Activated naive CD4-positive, alpha-beta T cell treated with anti-CD3 and anti-CD28 coated beads for 36 hours (primary cell): Measurements from ENCODE around the gene PID1. TPM values are rescaled to one million over a fixed set of nuclear protein-coding genes. Genes with fewer than 3 reads are reported as not detected.

ENCODE experiments used
- CTCF ChIA-PET: fragments of 350-600 bp; sonication (Branson Sonifier 250); formaldehyde crosslinking; loops from one replicate; lab custom pipeline; 2021; ENCODE audit warnings: antibody characterized with exemption; lab: Charles Lee
- DNase-seq: peaks from one replicate; pipeline ENCODE4 v3.0.0-alpha.2; 2020
- H3K27ac Mint-ChIP-seq: one replicate; pipeline ENCODE4 v1.8.0; 2021; ENCODE audit warnings: mild to moderate bottlenecking, mixed read lengths
- H3K27me3 Mint-ChIP-seq: one replicate; pipeline ENCODE4 v1.8.0; 2021; ENCODE audit warnings: low read depth, mixed read lengths
- H3K36me3 Mint-ChIP-seq: one replicate; pipeline ENCODE4 v1.8.0; 2021; ENCODE audit warnings: low read depth, mixed read lengths
- H3K4me1 Mint-ChIP-seq: one replicate; pipeline ENCODE4 v1.8.0; 2021; ENCODE audit warnings: low read depth, mixed read lengths
- H3K4me3 Mint-ChIP-seq: one replicate; pipeline ENCODE4 v1.8.0; 2021; ENCODE audit warnings: mild to moderate bottlenecking, moderate library complexity, mixed read lengths
- H3K9me3 Mint-ChIP-seq: one replicate; pipeline ENCODE4 v1.8.0; 2021; ENCODE audit warnings: mixed read lengths
- intact Hi-C: fragments of 100-400 bp; cut with micrococcal nuclease; formaldehyde crosslinking; loops from one replicate; pipeline ENCODE4 v1.15.1; 2023
- total RNA-seq, 2 experiments: library from RNA; stranded (reverse); gene quantifications; one replicate each; pipeline ENCODE4 v1.2.3, GENCODE V29; 2021

The PID1 gene
- total RNA-seq: not detected

- no peak for DNase-seq
- Mint-ChIP-seq H3K9me3 (no peaks in the 10 kb centered on the region), H3K27ac (no peak within 1 kb of the TSS), H3K4me1 (peaks cover 2% of the 10 kb centered on the region), H3K27me3 (peaks cover 30% of the 10 kb centered on the region), H3K4me3 (no peak within 1 kb of the TSS), H3K36me3 (no peaks in the 10 kb centered on the region)
- intact Hi-C loops: loop anchor here (5.0 kb wide), 1 partner anchor 1223 kb away; no protein-coding TSS in a partner anchor
- CTCF ChIA-PET: no interaction called here
Observed at GRCh38 chr2:229270551-229271410, at the start of gene PID1. Gene PID1 (minus strand): TSS chr2:229271287. CDS start chr2:229271043, 244 bp downstream.

GRCh38 chr2:229319558-229319957 lies 48.5 kb upstream of the PID1 start:
- H3K27ac Mint-ChIP-seq: no peak overlapping the region
- intact Hi-C loops: no loop called here
- no peak overlapping the region for H3K4me3 Mint-ChIP-seq
- peaks cover 3% of the 10 kb centered on the region for H3K9me3 Mint-ChIP-seq
- DNase-seq: no peak
- CTCF ChIA-PET: no interaction called here
- no peaks in the 10 kb centered on the region for H3K27me3 Mint-ChIP-seq
- H3K36me3 Mint-ChIP-seq: no peaks in the 10 kb centered on the region
- no peaks in the 10 kb centered on the region for H3K4me1 Mint-ChIP-seq

GRCh38 chr2:229314117-229314516 lies 43.0 kb upstream of the PID1 start:
- H3K4me1 Mint-ChIP-seq: no peaks in the 10 kb centered on the region
- intact Hi-C loops: no loop called here
- CTCF ChIA-PET: no interaction called here
- no peak overlapping the region for H3K4me3 Mint-ChIP-seq
- H3K27ac Mint-ChIP-seq: no peak overlapping the region
- no peak for DNase-seq
- H3K27me3 Mint-ChIP-seq: no peaks in the 10 kb centered on the region
- H3K9me3 Mint-ChIP-seq: no peaks in the 10 kb centered on the region
- H3K36me3 Mint-ChIP-seq: no peaks in the 10 kb centered on the region

- no peaks in the 10 kb centered on the region for H3K4me1 Mint-ChIP-seq
- intact Hi-C loops: no loop called here
- CTCF ChIA-PET: no interaction called here
- H3K27ac Mint-ChIP-seq: no peak overlapping the region
- DNase-seq: no peak
- no peak overlapping the region for H3K4me3 Mint-ChIP-seq
- no peaks in the 10 kb centered on the region for H3K9me3 Mint-ChIP-seq
- H3K36me3 Mint-ChIP-seq: no peaks in the 10 kb centered on the region
- H3K27me3 Mint-ChIP-seq: no peaks in the 10 kb centered on the region
Observed at GRCh38 chr2:229313591-229313990, 42.5 kb upstream of the PID1 start.

GRCh38 chr2:229301237-229301636 lies 30.1 kb upstream of the PID1 start:
- no peaks in the 10 kb centered on the region for H3K27me3 Mint-ChIP-seq
- intact Hi-C loops: no loop called here
- CTCF ChIA-PET: no interaction called here
- H3K9me3 Mint-ChIP-seq: no peaks in the 10 kb centered on the region
- H3K27ac Mint-ChIP-seq: no peak overlapping the region
- H3K36me3 Mint-ChIP-seq: no peaks in the 10 kb centered on the region
- no peak for DNase-seq
- no peak overlapping the region for H3K4me3 Mint-ChIP-seq
- H3K4me1 Mint-ChIP-seq: no peaks in the 10 kb centered on the region

GRCh38 chr2:229300790-229301189 lies 29.7 kb upstream of the PID1 start:
- DNase-seq: no peak
- H3K9me3 Mint-ChIP-seq: no peaks in the 10 kb centered on the region
- no peaks in the 10 kb centered on the region for H3K36me3 Mint-ChIP-seq
- CTCF ChIA-PET: no interaction called here
- H3K4me1 Mint-ChIP-seq: no peaks in the 10 kb centered on the region
- H3K4me3 Mint-ChIP-seq: no peak overlapping the region
- intact Hi-C loops: no loop called here
- H3K27ac Mint-ChIP-seq: no peak overlapping the region
- no peaks in the 10 kb centered on the region for H3K27me3 Mint-ChIP-seq

- Mint-ChIP-seq H3K4me3 (no peak overlapping the region), H3K27me3 (no peaks in the 10 kb centered on the region), H3K9me3 (no peaks in the 10 kb centered on the region), H3K27ac (no peak overlapping the region), H3K36me3 (no peaks in the 10 kb centered on the region), H3K4me1 (no peaks in the 10 kb centered on the region)
- CTCF ChIA-PET: no interaction called here
- intact Hi-C loops: no loop called here
- DNase-seq: no peak
Observed at GRCh38 chr2:229300371-229300770, 29.3 kb upstream of the PID1 start.

- no peaks in the 10 kb centered on the region for H3K4me1 Mint-ChIP-seq
- no peaks in the 10 kb centered on the region for H3K27me3 Mint-ChIP-seq
- intact Hi-C loops: no loop called here
- H3K4me3 Mint-ChIP-seq: no peak overlapping the region
- H3K36me3 Mint-ChIP-seq: no peaks in the 10 kb centered on the region
- CTCF ChIA-PET: no interaction called here
- no peaks in the 10 kb centered on the region for H3K9me3 Mint-ChIP-seq
- DNase-seq: no peak
- no peak overlapping the region for H3K27ac Mint-ChIP-seq
Observed at GRCh38 chr2:229297247-229297646, 26.2 kb upstream of the PID1 start.

GRCh38 chr2:229296536-229296935 lies 25.4 kb upstream of the PID1 start:
- H3K36me3 Mint-ChIP-seq: no peaks in the 10 kb centered on the region
- CTCF ChIA-PET: no interaction called here
- no peaks in the 10 kb centered on the region for H3K4me1 Mint-ChIP-seq
- no peak for DNase-seq
- H3K4me3 Mint-ChIP-seq: no peak overlapping the region
- H3K27ac Mint-ChIP-seq: no peak overlapping the region
- no peaks in the 10 kb centered on the region for H3K27me3 Mint-ChIP-seq
- intact Hi-C loops: no loop called here
- H3K9me3 Mint-ChIP-seq: no peaks in the 10 kb centered on the region

- CTCF ChIA-PET: no interaction called here
- H3K36me3 Mint-ChIP-seq: no peaks in the 10 kb centered on the region
- H3K9me3 Mint-ChIP-seq: no peaks in the 10 kb centered on the region
- no peak for DNase-seq
- intact Hi-C loops: no loop called here
- H3K4me3 Mint-ChIP-seq: no peak overlapping the region
- no peak overlapping the region for H3K27ac Mint-ChIP-seq
- no peaks in the 10 kb centered on the region for H3K4me1 Mint-ChIP-seq
- H3K27me3 Mint-ChIP-seq: no peaks in the 10 kb centered on the region
Observed at GRCh38 chr2:229296016-229296415, 24.9 kb upstream of the PID1 start.

- no peaks in the 10 kb centered on the region for H3K27me3 Mint-ChIP-seq
- no peak for DNase-seq
- CTCF ChIA-PET: no interaction called here
- no peak overlapping the region for H3K4me3 Mint-ChIP-seq
- no peaks in the 10 kb centered on the region for H3K4me1 Mint-ChIP-seq
- intact Hi-C loops: no loop called here
- H3K36me3 Mint-ChIP-seq: no peaks in the 10 kb centered on the region
- H3K27ac Mint-ChIP-seq: no peak overlapping the region
- peaks cover 3% of the 10 kb centered on the region for H3K9me3 Mint-ChIP-seq
Observed at GRCh38 chr2:229287823-229288222, 16.7 kb upstream of the PID1 start.

GRCh38 chr2:229282758-229283546 lies 11.9 kb upstream of the PID1 start:
- Mint-ChIP-seq H3K27ac (no peak overlapping the region), H3K9me3 (no peaks in the 10 kb centered on the region), H3K36me3 (no peaks in the 10 kb centered on the region), H3K27me3 (no peaks in the 10 kb centered on the region), H3K4me3 (no peak overlapping the region), H3K4me1 (no peaks in the 10 kb centered on the region)
- no peak for DNase-seq
- CTCF ChIA-PET: no interaction called here
- intact Hi-C loops: no loop called here

- Mint-ChIP-seq H3K36me3 (no peaks in the 10 kb centered on the region), H3K27me3 (no peaks in the 10 kb centered on the region), H3K27ac (no peak overlapping the region), H3K9me3 (no peaks in the 10 kb centered on the region), H3K4me3 (no peak overlapping the region), H3K4me1 (no peaks in the 10 kb centered on the region)
- DNase-seq: no peak
- CTCF ChIA-PET: no interaction called here
- intact Hi-C loops: no loop called here
Observed at GRCh38 chr2:229279516-229279915, 8.4 kb upstream of the PID1 start.
